Lower leg skin (tissue), 3 donors: ENCODE measurements around the gene NKIRAS2.

ENCODE experiments used
- POLR2A ChIP-seq, 2 donors: fragments of 450-650 bp; IDR thresholded peaks; one replicate each; pipeline ENCODE4 v1.6.1; 2016 to 2017; ENCODE audit warnings: antibody characterized with exemption in 2 of 2, mild to moderate bottlenecking in 1 of 2, moderate library complexity in 1 of 2
- TF ChIP-seq, protein P1 (sequence below), 3 donors: fragments of 450-650 bp; IDR thresholded peaks; one replicate each; pipeline ENCODE4 v1.5.1; 2016; ENCODE audit warnings: antibody characterized with exemption in 3 of 3, mild to moderate bottlenecking in 3 of 3, moderate library complexity in 2 of 3

- no peak for TF ChIP-seq POLR2A (IDR thresholded peaks at IDR 0.05)
- TF ChIP-seq, protein P1, sequence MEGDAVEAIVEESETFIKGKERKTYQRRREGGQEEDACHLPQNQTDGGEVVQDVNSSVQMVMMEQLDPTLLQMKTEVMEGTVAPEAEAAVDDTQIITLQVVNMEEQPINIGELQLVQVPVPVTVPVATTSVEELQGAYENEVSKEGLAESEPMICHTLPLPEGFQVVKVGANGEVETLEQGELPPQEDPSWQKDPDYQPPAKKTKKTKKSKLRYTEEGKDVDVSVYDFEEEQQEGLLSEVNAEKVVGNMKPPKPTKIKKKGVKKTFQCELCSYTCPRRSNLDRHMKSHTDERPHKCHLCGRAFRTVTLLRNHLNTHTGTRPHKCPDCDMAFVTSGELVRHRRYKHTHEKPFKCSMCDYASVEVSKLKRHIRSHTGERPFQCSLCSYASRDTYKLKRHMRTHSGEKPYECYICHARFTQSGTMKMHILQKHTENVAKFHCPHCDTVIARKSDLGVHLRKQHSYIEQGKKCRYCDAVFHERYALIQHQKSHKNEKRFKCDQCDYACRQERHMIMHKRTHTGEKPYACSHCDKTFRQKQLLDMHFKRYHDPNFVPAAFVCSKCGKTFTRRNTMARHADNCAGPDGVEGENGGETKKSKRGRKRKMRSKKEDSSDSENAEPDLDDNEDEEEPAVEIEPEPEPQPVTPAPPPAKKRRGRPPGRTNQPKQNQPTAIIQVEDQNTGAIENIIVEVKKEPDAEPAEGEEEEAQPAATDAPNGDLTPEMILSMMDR (IDR thresholded peaks at IDR 0.05), result no peak
Observed at GRCh38 chr17:41974658-41975057, 45.2 kb upstream of the NKIRAS2 start.
